Glutamatergic neuron (in vitro differentiated cells): ENCODE results near the gene APBA2. TPM values are rescaled to one million over a fixed set of nuclear protein-coding genes. Genes with fewer than 3 reads are reported as not detected.
"Not testable (repeated sequence)": the region's sequence is repeated elsewhere in the genome, so short reads cannot be mapped to it uniquely, and the experiment has no call there.

ENCODE experiments used
- DNase-seq: peaks from one replicate; pipeline ENCODE4 v3.0.0; 2022
- H3K27ac Mint-ChIP-seq: one replicate; pipeline ENCODE4 v1.8.0; 2020; ENCODE audit warnings: mild to moderate bottlenecking, mixed read lengths, inconsistent platforms; ENCODE audit not compliant: unreplicated experiment
- H3K27me3 Mint-ChIP-seq: one replicate; pipeline ENCODE4 v1.8.0; 2020; ENCODE audit warnings: mild to moderate bottlenecking, moderate library complexity, mixed read lengths, inconsistent platforms; ENCODE audit not compliant: unreplicated experiment
- H3K36me3 Mint-ChIP-seq: one replicate; pipeline ENCODE4 v1.8.0; 2020; ENCODE audit warnings: mild to moderate bottlenecking, mixed read lengths, inconsistent platforms; ENCODE audit not compliant: unreplicated experiment
- H3K4me1 Mint-ChIP-seq: one replicate; pipeline ENCODE4 v1.8.0; 2020; ENCODE audit warnings: mild to moderate bottlenecking, low read depth, mixed read lengths, inconsistent platforms; ENCODE audit not compliant: unreplicated experiment
- H3K4me3 Mint-ChIP-seq: one replicate; pipeline ENCODE4 v1.8.0; 2020; ENCODE audit warnings: mild to moderate bottlenecking, mixed read lengths, inconsistent platforms; ENCODE audit not compliant: unreplicated experiment
- H3K9me3 Mint-ChIP-seq: one replicate; pipeline ENCODE4 v1.8.0; 2020; ENCODE audit warnings: mild to moderate bottlenecking, moderate library complexity, mixed read lengths, inconsistent platforms; ENCODE audit not compliant: unreplicated experiment
- long read RNA-seq: library from polyadenylated mRNA; unstranded; transcript quantifications from one replicate; pipeline ENCODE4 v2.0.0, GENCODE V29; 2020; ENCODE audit not compliant: unreplicated experiment
- total RNA-seq: library from RNA; stranded (reverse); fragmentation: NEBNext Ultra II Directional; extraction: Animal tissue kit (Norgen Biotek cat#: 25700); gene quantifications from one replicate; pipeline ENCODE4 v1.2.1, GENCODE V29; 2021; ENCODE audit not compliant: unreplicated experiment
- TF ChIP-seq, protein P1 (sequence below): fragments of 200-600 bp; sonication (generic); IDR thresholded peaks from one replicate; pipeline ENCODE4 v1.5.0; 2021; ENCODE audit not compliant: partially characterized antibody, unreplicated experiment

The APBA2 gene
- 166 TPM for total RNA-seq
- long read RNA-seq, partial matches to known transcripts, result 22 of 45 reads
- long read RNA-seq, other reads (novel, unspliced or antisense), result 23 of 45 reads

DNA sequence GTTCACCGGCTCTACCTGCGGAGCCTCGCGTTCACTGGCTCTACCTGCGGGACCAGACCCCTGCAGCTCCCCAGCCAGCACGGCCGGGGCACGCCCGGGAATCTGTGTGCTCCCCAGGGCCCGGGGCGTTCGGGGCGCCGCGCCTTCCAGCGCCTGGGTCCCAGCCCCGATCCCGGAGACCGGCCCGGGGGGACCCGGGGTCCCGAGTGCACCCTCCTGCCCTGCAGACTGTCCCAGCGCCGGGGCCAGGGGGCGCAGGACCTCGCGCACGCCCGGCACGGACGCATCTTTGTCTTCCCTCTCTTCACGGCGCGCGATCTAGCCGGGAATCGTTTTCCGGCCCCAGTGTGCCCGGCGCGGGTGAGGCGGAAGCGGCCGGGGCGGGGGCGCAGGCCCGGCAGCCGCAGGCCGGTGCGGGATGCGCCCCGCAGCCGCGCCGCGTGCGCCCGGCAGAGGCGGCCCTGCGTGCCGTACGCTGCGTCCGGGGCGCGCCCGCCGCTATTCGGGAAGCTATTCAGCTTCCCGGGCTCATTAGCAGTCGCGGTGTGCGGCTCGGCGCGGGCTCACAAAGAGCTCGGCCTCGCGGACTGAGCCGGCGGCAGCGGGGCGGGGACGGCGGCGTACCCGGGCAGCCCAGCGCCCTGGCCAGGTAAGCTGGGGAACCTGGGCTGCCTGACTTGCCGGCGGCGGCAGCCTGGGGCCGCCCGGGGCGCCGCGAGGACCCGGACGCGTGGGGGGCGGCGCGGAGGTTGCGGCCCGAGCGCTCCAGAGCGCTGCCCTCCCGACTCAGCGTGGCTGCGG lies at the start of gene APBA2:
Gene APBA2, plus strand, starts transcription at position 345 of the 801 bp plus-strand sequence. CDS start 167,911 bp downstream, outside the sequence.
- TF ChIP-seq, protein P1, sequence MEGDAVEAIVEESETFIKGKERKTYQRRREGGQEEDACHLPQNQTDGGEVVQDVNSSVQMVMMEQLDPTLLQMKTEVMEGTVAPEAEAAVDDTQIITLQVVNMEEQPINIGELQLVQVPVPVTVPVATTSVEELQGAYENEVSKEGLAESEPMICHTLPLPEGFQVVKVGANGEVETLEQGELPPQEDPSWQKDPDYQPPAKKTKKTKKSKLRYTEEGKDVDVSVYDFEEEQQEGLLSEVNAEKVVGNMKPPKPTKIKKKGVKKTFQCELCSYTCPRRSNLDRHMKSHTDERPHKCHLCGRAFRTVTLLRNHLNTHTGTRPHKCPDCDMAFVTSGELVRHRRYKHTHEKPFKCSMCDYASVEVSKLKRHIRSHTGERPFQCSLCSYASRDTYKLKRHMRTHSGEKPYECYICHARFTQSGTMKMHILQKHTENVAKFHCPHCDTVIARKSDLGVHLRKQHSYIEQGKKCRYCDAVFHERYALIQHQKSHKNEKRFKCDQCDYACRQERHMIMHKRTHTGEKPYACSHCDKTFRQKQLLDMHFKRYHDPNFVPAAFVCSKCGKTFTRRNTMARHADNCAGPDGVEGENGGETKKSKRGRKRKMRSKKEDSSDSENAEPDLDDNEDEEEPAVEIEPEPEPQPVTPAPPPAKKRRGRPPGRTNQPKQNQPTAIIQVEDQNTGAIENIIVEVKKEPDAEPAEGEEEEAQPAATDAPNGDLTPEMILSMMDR, result no peak
- H3K27ac Mint-ChIP-seq, result peak within 1 kb of the TSS; percentile 64
- H3K4me3 Mint-ChIP-seq, result peak within 1 kb of the TSS; percentile 96
- H3K9me3 Mint-ChIP-seq, result peaks cover 14% of the 10 kb centered on the region
- no peaks in the 10 kb centered on the region for H3K36me3 Mint-ChIP-seq
- H3K4me1 Mint-ChIP-seq, result peaks cover 32% of the 10 kb centered on the region
- peaks cover 11% of the 10 kb centered on the region for H3K27me3 Mint-ChIP-seq
- peak; percentile 76 for DNase-seq

DNA sequence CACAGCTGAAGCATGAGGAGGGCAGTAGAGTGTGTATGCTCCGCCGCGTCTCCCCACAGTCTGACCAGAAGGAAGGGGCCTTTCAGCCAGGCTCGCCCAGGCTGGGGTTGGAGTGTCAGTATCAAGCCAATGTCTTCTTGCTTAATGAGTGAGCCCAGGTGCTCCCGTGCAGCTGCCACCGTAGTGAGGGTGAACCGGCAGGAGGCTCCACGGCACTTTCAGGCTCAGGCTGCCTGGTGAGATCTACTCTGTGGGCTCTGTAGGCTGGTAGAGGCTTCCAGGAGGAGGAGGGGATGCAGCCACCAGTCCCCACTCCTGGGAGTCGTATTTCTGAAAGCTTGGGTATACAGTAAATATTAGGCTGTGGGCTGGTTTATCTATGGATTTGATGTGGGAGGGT lies 45.5 kb upstream of the APBA2 start:
- H3K36me3 Mint-ChIP-seq, result peaks cover 22% of the 10 kb centered on the region

DNA sequence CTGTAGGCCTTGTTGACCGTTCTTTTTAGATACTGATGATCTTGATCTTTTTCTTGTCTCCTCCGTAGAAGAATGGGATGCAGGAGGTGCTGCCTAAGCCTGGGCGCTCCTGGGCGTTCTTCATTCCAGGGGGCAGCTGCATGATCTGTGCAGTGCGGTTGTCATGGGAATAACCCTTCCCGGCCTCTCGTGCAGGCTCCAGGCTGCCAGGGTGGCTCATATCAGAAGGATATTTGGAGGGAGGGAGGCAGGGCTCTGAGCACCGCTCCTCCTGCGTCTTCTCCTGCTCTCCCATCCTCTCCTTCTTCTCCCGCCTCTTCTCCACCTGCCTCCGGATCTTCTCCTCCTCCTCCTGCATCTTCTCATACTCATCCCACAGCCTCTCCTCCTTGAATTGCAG lies 43.6 kb upstream of the APBA2 start:
- Mint-ChIP-seq H3K27ac (peak overlapping the region; percentile 88), H3K9me3 (peaks cover 21% of the 10 kb centered on the region), H3K36me3 (peaks cover 22% of the 10 kb centered on the region), H3K27me3 (peaks cover 15% of the 10 kb centered on the region)
- H3K4me1 Mint-ChIP-seq, H3K4me3 Mint-ChIP-seq, DNase-seq: not testable (repeated sequence)

More for the DNA sequence above, 45.5 kb upstream of the APBA2 start:
- H3K4me1 Mint-ChIP-seq, DNase-seq, H3K4me3 Mint-ChIP-seq, H3K27ac Mint-ChIP-seq: not testable (repeated sequence)
- H3K27me3 Mint-ChIP-seq, result peaks cover 15% of the 10 kb centered on the region
- peaks cover 21% of the 10 kb centered on the region for H3K9me3 Mint-ChIP-seq

DNA sequence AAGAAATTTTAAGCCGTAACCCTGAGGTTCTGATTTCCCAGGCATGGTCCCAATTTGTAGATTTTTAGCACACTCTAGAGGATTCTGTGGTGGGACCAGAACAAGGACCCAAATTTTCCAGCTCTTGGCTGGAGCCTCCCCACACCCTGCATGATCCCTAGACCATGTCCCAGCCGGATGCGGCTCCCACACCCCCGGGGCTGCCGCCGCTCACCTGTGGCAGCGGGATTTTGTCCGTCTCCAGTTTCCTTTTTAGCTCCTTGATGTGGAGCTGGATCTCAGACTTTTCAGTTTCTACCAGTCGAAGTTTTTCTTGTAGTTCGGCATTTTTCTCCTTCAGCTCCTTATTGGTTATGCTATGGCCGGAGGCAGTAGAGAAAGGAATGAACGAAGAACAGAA lies 42.3 kb upstream of the APBA2 start:
- peaks cover 22% of the 10 kb centered on the region for H3K9me3 Mint-ChIP-seq
- not testable (repeated sequence) for DNase-seq, H3K4me3 Mint-ChIP-seq, H3K4me1 Mint-ChIP-seq
- peak overlapping the region; percentile 43 for H3K27ac Mint-ChIP-seq
- peaks cover 15% of the 10 kb centered on the region for H3K27me3 Mint-ChIP-seq
- H3K36me3 Mint-ChIP-seq, result peaks cover 30% of the 10 kb centered on the region

DNA sequence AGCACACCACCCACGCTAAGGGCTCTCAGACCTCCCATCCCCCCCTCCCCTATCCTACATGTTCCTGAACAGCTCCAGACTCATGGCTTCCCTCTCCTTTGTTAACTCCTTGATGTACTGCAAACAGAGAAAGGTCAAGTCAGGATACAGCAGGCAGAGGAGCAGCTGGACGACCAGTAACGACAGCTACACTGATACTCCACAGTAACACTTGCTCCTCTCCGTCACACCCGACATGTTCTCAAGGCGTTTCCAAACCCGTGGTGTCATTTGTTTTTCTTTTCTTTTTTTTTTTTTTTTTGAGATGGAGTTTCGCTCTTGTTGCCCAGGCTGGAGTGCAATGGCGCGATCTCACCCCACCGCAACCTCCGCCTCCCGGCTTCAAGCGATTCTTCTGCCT lies 41.6 kb upstream of the APBA2 start:
- Mint-ChIP-seq H3K9me3 (peaks cover 26% of the 10 kb centered on the region), H3K27me3 (peaks cover 17% of the 10 kb centered on the region), H3K36me3 (peaks cover 36% of the 10 kb centered on the region)
- not testable (repeated sequence) for DNase-seq, H3K4me1 Mint-ChIP-seq, H3K27ac Mint-ChIP-seq, H3K4me3 Mint-ChIP-seq

DNA sequence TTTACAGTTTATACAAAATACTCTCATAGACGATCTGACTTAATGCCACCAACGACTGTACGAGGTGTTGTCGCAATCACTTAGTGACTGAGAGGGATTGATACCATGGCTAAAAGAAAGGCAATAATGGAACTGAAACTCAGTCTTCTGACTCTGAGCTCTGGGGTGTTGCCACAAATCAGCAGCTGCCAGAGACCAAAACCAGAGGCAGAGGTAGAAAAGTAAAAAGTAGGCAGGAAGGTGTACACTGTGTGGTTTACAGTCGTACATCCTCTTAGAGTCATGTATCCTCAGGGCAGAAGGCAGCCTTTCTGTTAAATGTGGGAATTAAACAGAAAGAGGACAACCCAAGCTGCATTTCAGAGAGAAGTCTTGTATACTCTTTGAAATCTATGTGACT lies 38.5 kb upstream of the APBA2 start:
- peaks cover 12% of the 10 kb centered on the region for H3K27me3 Mint-ChIP-seq
- not testable (repeated sequence) for H3K27ac Mint-ChIP-seq, H3K4me1 Mint-ChIP-seq, H3K4me3 Mint-ChIP-seq, DNase-seq
- peaks cover 20% of the 10 kb centered on the region for H3K9me3 Mint-ChIP-seq
- H3K36me3 Mint-ChIP-seq, result peaks cover 30% of the 10 kb centered on the region

DNA sequence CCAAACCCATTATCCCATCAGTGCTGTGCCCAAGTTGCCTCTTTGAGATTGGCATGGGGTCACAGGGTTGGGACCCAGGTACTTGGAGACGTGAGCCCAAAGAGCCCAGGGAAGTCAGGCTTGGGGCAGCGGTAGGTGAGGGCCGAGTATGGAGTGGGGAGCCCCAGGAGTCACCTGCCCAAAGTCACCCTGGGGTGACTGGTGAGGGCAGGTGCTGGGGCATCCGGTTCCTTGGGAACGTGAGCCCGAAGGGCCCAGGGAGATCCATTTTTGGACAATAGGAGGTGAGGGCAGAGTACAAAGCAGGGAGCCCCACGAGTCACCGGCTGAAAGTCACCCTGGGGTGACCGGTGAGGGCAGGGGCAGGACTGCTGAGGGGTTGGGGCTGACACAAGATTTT lies 37.8 kb upstream of the APBA2 start:
- H3K36me3 Mint-ChIP-seq, result peaks cover 27% of the 10 kb centered on the region
- peaks cover 14% of the 10 kb centered on the region for H3K9me3 Mint-ChIP-seq
- not testable (repeated sequence) for H3K4me3 Mint-ChIP-seq, H3K27me3 Mint-ChIP-seq, H3K4me1 Mint-ChIP-seq, DNase-seq, H3K27ac Mint-ChIP-seq

DNA sequence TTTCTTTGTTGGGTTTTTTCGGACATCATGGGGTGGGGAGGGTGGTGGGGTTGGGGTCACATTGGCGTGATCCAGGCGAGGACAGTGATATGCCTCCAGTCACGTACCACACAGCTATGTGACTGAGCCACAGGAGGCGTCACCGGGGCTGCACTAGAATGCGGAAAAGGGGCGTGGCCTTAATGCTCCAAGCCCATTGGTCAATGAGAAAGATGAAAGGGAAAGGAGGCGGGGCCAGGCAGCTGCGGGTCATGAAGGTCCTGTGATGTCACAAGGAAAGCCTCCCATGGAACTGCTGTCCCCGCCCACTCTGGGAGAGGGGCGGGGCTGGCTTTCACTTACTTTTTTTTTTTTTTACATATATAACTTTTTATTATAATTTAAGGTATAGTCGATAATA lies 37.3 kb upstream of the APBA2 start, which contains the start of gene GOLGA6L7:
Gene GOLGA6L7, minus strand, starts transcription at position 124 of the 400 bp plus-strand sequence. Its CDS starts 95 bp downstream, at position 29.
- H3K27me3 Mint-ChIP-seq, H3K27ac Mint-ChIP-seq, H3K4me1 Mint-ChIP-seq, H3K4me3 Mint-ChIP-seq: not testable (repeated sequence)
- peaks cover 23% of the 10 kb centered on the region for H3K36me3 Mint-ChIP-seq
- H3K9me3 Mint-ChIP-seq, result peaks cover 10% of the 10 kb centered on the region
- DNase-seq, result peak; percentile 21

DNA sequence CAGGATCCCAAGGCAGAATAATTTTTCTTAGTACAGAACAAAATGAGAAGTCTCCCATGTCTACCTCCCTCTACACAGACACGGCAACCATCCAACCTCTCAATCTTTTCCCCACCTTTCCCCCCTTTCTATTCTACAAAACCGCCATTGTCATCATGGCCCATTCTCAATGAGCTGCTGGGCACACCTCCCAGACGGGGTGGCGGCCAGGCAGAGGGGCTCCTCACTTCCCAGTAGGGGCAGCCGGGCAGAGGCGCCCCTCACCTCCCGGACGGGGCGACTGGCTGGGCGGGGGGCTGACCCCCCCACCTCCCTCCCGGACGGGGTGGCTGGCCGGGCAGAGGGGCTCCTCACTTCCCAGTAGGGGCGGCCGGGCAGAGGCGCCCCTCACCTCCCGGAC lies 36.5 kb upstream of the APBA2 start:
- DNase-seq, H3K4me1 Mint-ChIP-seq, H3K9me3 Mint-ChIP-seq, H3K4me3 Mint-ChIP-seq, H3K27me3 Mint-ChIP-seq, H3K27ac Mint-ChIP-seq: not testable (repeated sequence)
- peaks cover 19% of the 10 kb centered on the region for H3K36me3 Mint-ChIP-seq

DNA sequence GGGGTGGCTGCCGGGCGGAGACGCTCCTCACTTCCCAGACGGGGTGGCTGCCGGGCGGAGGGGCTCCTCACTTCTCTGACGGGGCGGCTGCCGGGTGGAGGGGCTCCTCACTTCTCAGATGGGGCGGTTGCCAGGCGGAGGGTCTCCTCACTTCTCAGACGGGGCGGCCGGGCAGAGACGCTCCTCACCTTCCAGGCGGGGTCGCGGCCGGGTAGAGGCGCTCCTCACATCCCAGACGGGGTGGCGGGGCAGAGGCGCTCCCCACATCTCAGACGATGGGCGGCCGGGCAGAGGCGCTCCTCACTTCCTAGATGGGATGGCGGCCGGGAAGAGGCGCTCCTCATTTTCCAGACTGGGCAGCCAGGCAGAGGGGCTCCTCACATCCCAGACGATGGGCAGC lies 36.0 kb upstream of the APBA2 start:
- not testable (repeated sequence) for H3K27ac Mint-ChIP-seq, H3K9me3 Mint-ChIP-seq, H3K27me3 Mint-ChIP-seq, DNase-seq, H3K4me3 Mint-ChIP-seq, H3K4me1 Mint-ChIP-seq
- H3K36me3 Mint-ChIP-seq, result peaks cover 18% of the 10 kb centered on the region

DNA sequence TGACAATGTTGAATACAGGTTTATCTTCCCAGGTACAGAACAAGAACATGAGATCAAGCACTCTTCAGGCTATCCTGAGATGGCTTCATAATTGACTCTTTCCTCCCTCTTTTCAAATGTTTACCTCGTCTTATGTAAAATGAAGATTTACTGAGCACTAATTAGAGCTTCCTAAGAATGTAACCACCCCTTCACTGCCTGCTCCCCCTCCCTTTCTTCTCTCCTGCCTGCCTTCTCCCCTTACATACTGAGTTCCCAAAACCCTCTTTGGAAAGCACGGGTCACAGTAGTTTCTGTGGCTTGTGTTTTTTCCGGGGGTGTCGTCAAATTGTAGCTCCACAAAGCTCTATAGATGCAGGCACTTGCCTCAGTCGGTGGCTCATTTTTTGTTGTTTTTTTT lies 32.1 kb upstream of the APBA2 start:
- not testable (repeated sequence) for H3K27me3 Mint-ChIP-seq, H3K27ac Mint-ChIP-seq, H3K4me3 Mint-ChIP-seq, H3K4me1 Mint-ChIP-seq, H3K9me3 Mint-ChIP-seq, DNase-seq
- H3K36me3 Mint-ChIP-seq, result peaks cover 20% of the 10 kb centered on the region
